ENCODE measurements around the gene FOXP2.
"Not testable (repeated sequence)": the region's sequence is repeated elsewhere in the genome, so short reads cannot be mapped to it uniquely, and the experiment has no call there.

The FOXP2 gene

GRCh38 chr7:114414156-114415063 is at the start of gene FOXP2:
TSS of gene FOXP2 (plus strand) at chr7:114414815. CDS start at chr7:114426512, 11,697 bp downstream.
- no peak for DNase-seq

- no peak for DNase-seq
Observed at GRCh38 chr7:114365791-114366190, 48.8 kb upstream of the FOXP2 start.

- DNase-seq = no peak
Observed at GRCh38 chr7:114368492-114368891, 46.1 kb upstream of the FOXP2 start.

- no peak for DNase-seq
Observed at GRCh38 chr7:114369294-114369693, 45.3 kb upstream of the FOXP2 start.

DNA sequence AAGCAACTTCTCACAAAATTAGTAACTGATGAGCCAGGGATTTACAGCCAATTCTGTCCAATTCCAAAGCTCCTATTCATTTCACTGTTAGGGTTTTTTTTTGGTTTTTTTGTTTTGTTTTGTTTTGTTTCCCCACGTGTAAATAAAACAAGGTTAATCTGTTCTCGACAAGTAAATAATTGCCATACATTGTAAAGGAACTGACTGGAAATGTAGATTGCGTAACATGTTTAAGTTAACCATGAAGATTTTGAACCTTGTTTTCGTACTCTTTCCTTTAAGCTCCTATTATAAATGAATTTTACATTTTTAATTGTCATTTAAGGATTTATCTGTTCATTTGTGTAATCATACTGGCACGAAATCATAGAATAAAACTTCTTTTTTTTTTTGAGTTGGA is 42.0 kb upstream of the FOXP2 start:
- DNase-seq = no peak

GRCh38 chr7:114375907-114376306 is 38.7 kb upstream of the FOXP2 start:
- DNase-seq = no peak

- DNase-seq = not testable (repeated sequence)
Observed at GRCh38 chr7:114383946-114384345, 30.7 kb upstream of the FOXP2 start.

- DNase-seq = not testable (repeated sequence)
Observed at GRCh38 chr7:114384346-114384745, 30.3 kb upstream of the FOXP2 start.

- no peak for DNase-seq
Observed at GRCh38 chr7:114388021-114388420, 26.6 kb upstream of the FOXP2 start.

GRCh38 chr7:114392686-114393085 is 21.9 kb upstream of the FOXP2 start:
- no peak for DNase-seq

DNA sequence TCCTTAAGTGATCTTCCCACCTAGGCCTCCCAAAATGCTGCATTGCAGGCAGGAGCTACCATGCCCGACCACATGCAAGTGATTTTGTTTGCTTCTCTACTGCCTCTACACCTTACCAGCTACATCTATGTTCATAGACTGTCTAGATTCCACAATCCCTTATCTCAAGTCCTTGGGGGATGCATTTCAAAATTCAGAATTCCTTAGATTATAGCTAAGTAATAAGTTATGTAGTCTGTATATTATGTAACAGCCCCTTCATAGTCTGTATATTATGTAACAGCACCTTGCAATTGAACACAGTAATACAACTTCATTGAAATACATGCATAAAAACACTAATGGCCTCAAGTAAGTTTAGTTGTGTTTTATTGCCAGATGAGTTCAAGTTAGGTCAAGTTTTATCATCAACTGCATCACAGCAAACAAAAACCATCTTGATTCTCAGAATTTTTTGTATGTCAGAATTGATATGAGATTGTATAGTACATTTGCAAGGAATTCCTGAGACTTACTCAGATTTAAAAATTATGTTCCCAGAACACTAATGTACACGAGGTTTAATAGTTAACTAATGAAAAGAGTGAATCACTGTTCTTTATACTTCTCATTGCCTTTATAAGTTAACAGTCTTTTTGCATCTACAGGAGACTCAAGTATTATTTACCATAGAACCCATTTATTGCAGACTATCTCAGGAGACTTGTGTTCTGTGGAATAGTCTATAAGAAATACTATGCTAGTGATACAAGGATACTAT is 11.6 kb upstream of the FOXP2 start:
- no peak for DNase-seq

DNA sequence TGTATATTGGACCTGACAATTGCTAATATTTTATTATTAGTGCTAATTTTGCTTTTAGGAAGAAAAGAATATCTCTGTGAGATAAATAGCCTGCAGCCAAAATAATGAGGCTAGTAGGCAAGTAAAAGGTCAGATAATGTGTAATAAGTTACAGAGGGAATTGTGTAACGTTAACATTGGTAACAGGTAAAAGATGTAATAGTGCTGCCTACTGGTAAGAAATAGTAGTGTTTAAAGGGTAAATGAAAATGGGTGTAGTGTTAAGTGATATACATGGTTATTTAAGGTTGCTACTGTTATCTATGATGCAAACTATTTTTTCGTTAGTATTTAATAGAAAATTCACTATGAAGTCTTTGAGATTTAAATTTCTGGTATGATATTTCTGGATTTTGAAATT is 9.2 kb upstream of the FOXP2 start:
- DNase-seq = no peak

- DNase-seq = no peak
Observed at GRCh38 chr7:114409750-114410149, 4.9 kb upstream of the FOXP2 start.

- DNase-seq = no peak
Observed at GRCh38 chr7:114412548-114412947, 2.1 kb upstream of the FOXP2 start.

DNA sequence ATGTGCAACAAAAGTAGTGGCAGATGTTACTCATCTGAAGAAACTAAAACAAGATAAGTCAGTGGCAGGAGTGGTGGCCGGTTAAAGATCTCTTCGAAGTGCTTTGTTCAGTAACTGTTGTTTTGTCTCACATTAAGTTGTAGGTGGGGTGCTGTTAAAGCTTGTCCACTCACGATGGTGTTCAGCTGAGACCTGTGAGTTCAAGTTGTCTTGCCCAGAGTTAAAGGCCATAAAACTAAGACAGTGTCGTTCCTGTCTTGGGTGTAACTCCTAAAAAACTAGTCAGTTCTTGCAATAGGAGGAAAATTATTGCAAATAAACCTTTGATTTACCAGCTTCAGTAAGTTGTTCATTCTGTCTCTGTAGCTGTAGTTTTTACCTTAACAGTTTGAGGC is 857 bp upstream of the FOXP2 start:
- DNase-seq = no peak

DNA sequence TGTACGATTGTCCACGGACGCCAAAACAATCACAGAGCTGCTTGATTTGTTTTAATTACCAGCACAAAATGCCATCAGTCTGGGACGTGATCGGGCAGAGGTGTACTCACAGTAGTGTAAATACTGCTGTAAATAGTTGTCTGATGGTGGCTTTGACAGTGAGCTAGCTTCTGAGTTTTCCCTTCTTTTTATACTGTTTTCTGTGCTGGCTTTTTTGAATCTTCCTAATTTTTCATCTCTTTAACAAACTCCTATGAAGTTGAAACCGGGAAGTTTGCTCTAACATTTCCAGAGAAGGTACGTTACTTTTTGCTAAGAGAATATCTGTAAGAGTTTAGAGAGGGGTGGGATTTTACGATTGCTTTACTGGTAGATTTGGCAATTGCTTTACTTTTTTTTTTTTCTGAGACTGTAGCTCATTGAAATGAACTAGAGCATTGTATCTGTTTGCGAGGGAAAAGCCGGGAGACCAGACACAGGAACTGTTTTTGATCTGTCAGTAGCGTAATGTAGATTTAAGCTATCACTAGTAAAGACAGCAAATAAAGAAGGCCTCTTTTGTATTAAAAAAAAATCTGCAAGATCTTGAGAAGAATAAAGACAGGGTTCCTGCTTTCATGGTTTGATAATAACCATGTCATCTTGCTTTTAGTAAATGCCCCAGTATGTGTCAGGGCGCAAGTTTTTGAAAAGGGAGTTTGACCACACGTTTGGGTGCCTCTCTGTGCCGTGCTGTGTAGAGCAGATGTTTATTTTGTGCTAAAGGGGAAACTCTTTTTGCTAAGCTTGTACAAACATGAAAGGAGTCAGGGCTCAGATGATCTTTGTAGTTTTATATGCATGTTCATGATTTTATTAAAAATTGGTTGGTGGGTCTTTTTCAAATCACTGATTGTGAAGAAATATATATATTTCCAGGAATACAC is 712 bp downstream of the FOXP2 start:
- DNase-seq = no peak

- DNase-seq = no peak
Observed at GRCh38 chr7:114416129-114416990, 1.7 kb downstream of the FOXP2 start.

DNA sequence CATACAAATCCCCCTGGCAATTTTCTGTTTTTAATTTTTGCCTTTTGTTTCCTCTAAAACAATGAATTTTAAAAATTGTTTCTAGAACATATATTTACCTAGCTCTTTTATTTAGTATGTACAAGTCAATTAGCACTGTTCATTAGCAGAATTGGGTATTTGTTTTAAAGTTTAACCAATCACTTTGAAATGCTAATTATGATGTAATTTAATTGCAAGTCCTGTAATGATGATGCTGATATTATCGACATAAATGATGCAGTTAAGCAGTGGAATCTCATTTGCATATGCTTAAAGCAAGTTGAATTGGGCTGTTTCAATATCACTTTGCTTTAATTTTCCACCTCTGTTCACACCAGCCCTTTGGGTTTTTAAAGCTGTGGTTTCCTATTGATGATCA is 2.7 kb downstream of the FOXP2 start:
- DNase-seq = no peak

- no peak for DNase-seq
Observed at GRCh38 chr7:114418117-114418516, 3.5 kb downstream of the FOXP2 start.

DNA sequence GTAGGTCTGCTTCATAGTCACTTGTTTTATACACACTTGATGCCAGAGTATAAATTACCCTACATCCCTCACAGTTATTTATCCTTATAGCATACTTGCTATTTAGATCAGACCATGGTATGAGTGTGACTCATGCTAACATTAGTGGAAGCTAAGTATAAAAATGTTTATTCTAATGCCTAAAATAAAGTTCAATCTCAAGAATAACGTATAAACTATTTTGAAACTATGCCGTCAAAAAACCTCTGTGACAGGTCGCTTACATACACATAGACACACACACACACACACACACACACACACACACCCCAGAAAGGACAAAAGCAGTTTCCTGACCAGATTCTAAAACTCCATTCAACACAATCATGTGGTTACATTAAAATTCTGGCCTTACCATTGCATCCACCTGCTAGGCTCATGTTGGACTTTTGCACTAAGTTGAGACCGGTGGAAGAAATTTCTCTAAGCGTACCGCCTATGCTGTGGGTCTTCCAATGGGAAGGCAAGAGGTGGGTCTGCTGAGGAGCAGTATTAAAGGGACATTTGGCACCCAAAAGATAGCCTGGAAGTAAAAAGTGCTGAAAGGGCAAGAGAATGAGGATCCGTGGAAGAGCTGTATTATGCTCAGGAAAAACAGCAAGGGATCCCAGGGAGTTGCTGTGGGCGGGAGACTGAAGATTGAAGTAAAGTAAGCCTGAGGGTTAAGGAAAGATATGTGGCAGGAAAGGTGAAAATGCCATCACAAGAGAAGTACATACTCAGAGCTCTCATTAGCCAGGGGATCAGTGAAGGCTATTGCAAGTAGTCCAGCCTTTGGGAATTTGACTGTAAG is 5.0 kb downstream of the FOXP2 start:
- DNase-seq = no peak
